Osteoblast (primary cell): ENCODE results near the gene KANK2. TPM values are rescaled to one million over a fixed set of nuclear protein-coding genes. Genes with fewer than 3 reads are reported as not detected.

Source experiments
- DNase-seq: peaks from one replicate; pipeline ENCODE4 v3.0.0; 2011; ENCODE audit warnings: low spot score, mixed read lengths; ENCODE audit not compliant: insufficient read length; ENCODE audit errors: missing footprints
- H2AFZ ChIP-seq: 2 replicates; pipeline ENCODE4 v1.6.0; 2011; ENCODE audit warnings: mild to moderate bottlenecking, low read length
- H3K27ac ChIP-seq: 2 replicates; pipeline ENCODE4 v1.5.1; 2011; ENCODE audit warnings: mild to moderate bottlenecking, low read depth, low read length, moderate library complexity
- H3K27me3 ChIP-seq: 2 replicates; pipeline ENCODE4 v1.6.0; 2012; ENCODE audit warnings: mild to moderate bottlenecking, control low read depth, inconsistent platforms, low read length, moderate library complexity; ENCODE audit not compliant: insufficient read depth
- H3K36me3 ChIP-seq: 2 replicates; pipeline ENCODE4 v1.5.1; 2011; ENCODE audit warnings: mild to moderate bottlenecking, low read length, control low read depth, moderate library complexity; ENCODE audit not compliant: insufficient read depth
- H3K4me1 ChIP-seq: 2 replicates; pipeline ENCODE4 v1.5.1; 2011; ENCODE audit warnings: mild to moderate bottlenecking, low read length, control low read depth, moderate library complexity; ENCODE audit not compliant: insufficient read depth
- H3K4me2 ChIP-seq: 2 replicates; pipeline ENCODE4 v1.6.0; 2011; ENCODE audit warnings: mild to moderate bottlenecking, low read length; ENCODE audit not compliant: insufficient read depth
- H3K4me3 ChIP-seq: fragments of 200-600 bp; sonication (generic); 3 replicates; pipeline ENCODE4 v1.5.1; 2012; ENCODE audit warnings: mild to moderate bottlenecking, low read length, inconsistent platforms; ENCODE audit not compliant: insufficient read depth
- H3K79me2 ChIP-seq: 2 replicates; pipeline ENCODE4 v1.6.0; 2012; ENCODE audit warnings: mild to moderate bottlenecking, low read length, control low read depth, inconsistent platforms; ENCODE audit not compliant: insufficient read depth
- H3K9me3 ChIP-seq: 2 replicates; pipeline ENCODE4 v1.5.1; 2011; ENCODE audit warnings: low read depth, low read length, control low read depth
- H4K20me1 ChIP-seq: 2 replicates; pipeline ENCODE4 v1.6.0; 2012; ENCODE audit warnings: mild to moderate bottlenecking, low read length, control low read depth; ENCODE audit not compliant: insufficient read depth
- CTCF ChIP-seq: IDR thresholded peaks from 2 replicates; pipeline ENCODE4 v1.5.1; 2011; ENCODE audit warnings: mild to moderate bottlenecking, low read depth, low read length, moderate library complexity; ENCODE audit errors: extremely low read depth
- total RNA-seq: library from RNA; depleted of rRNA; stranded (reverse); fragments of >200 nt; gene quantifications from 2 replicates; pipeline ENCODE4 v1.2.3, GENCODE V29; 2012

The KANK2 gene
- total RNA-seq, 1 donor, result 295 TPM

DNA sequence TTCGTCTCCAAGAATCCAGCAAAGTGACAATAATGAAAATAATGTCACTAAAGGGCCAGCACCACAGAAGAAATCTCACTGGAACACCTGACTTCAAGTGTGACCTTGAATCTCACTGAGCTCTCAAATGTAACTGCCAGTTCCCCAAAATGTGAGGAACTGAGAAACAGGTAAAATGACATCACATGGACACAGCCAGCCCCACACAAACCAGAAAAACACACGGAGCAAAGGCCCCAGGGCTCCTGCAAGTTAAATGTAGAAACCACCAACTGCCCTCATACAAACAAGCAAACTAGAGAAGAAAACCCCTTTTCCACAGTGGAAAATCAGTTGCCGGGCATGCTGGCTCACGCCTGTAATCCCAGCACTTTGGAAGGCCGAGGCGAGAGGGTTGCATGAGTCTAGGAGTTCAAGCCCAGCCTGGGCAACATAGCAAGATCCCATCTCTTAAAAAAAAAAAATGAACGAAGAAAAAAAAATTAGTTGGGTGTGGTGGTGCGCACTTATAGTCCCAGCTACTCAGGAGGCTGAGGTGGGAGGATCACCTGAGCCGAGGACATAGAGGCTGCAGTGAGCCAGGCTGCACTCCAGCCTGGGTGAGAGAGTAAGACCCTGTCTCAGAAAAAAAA, 8.7 kb upstream of the KANK2 start:
- Histone ChIP-seq H3K36me3 (no peaks in the 10 kb centered on the region), H3K27ac (no peak overlapping the region), H3K79me2 (no peaks in the 10 kb centered on the region), H3K9me3 (no peaks in the 10 kb centered on the region), H3K4me1 (peaks cover 23% of the 10 kb centered on the region), H2AFZ (no peak overlapping the region), H4K20me1 (peaks cover 4% of the 10 kb centered on the region), H3K4me2 (no peak overlapping the region), H3K27me3 (no peaks in the 10 kb centered on the region), H3K4me3 (no peak overlapping the region)
- no peak for TF ChIP-seq CTCF
- peak; percentile 44 for DNase-seq

DNA sequence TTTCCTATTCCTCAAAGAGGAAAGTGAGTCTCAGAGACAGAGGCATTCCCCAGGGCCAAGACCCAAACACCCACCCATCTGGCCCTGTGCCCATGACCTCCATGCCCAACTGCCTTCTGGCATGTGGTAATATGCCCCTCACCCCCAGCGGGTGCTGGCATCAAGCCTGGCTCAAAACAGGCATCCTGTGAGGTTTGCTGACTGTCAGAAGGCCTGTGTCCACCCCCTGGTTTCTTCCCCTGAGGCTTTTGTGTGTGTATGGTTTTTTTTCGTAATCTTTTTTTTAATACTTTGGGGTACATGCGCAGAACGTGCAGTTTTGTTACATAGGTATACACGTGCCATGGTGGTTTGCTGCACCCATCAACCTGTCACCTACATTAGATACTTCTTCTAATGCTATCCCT, 7.6 kb upstream of the KANK2 start:
- Histone ChIP-seq H3K4me3 (no peak overlapping the region), H3K27ac (no peak overlapping the region), H3K9me3 (no peaks in the 10 kb centered on the region), H3K79me2 (no peaks in the 10 kb centered on the region), H4K20me1 (no peaks in the 10 kb centered on the region), H3K4me2 (peak overlapping the region; percentile 29), H3K27me3 (no peaks in the 10 kb centered on the region), H2AFZ (no peak overlapping the region), H3K4me1 (peaks cover 23% of the 10 kb centered on the region), H3K36me3 (no peaks in the 10 kb centered on the region)
- TF ChIP-seq CTCF, result no peak
- DNase-seq, result peak; percentile 84

DNA sequence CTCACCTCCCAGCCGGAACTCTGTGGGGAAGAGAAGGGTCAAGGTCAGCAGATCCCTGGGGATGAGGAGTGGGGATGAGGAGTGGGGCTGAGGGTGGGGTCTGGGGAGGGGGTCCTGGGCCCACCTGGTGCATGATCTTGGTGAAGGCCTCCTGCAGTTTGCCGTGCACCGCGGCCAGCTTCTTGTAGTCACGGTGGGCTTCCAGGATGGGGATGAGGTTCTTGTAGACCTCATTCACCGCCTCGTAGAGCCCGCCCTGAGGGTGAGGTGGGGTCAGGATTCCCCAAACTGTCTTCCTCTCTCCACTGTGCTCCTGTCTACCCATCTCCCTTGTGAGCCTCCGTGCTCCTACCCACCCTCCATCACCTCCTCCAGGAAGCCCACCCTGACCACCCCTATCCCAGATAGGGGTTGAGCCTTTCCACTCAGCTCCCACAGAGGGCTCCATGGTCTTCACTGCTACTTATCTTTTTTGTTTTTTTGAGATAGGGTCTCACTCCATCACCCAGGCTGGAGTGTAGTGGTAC, 6.8 kb upstream of the KANK2 start:
- Histone ChIP-seq H3K36me3 (no peaks in the 10 kb centered on the region), H4K20me1 (no peaks in the 10 kb centered on the region), H3K4me1 (peaks cover 23% of the 10 kb centered on the region), H3K79me2 (no peaks in the 10 kb centered on the region), H3K4me3 (no peak overlapping the region), H3K27ac (peak overlapping the region; percentile 31), H2AFZ (no peak overlapping the region), H3K9me3 (no peaks in the 10 kb centered on the region), H3K4me2 (no peak overlapping the region), H3K27me3 (no peaks in the 10 kb centered on the region)
- no peak for TF ChIP-seq CTCF
- DNase-seq, result peak; percentile 79

DNA sequence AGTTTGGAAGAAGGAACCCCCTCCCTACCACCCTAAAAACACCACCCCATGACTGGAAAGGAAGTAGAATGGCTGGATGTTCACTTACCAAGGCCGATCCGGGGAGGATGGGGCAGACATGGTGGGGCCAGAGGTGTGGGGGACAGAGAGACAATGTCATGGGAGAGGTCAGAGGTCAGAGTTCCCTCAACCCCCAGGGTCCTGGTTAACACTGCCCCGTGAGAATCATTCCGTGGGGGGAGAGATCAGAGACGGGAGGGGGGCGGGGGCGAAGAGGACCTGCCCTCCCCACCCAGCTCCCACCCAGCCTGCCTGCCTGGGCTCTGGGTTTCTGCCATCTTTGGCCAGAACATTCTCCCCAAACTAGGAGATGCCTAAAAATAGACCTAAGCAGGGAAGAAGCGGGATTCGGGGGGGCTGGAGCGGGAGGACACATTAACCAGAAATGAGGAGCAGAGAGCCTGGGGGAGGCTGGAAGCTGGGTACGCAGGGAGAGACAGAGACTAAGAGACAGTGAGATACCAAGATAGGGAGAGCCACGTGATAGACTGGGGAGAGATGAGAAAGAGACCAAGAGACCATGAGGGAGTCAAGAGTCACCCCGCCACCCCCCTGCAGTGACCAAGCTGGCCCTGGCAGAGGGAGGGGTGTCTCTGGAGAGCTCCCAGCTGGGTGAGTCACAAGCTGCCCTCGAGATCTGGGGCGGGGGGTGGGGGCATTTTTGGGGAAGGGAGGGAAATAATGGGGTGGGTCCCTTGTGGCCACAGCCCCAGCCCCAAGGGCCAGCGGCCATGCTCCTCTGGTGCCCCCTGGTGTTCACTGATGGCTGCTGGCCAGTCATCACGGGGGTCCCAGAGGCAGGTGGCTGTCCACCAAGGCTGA, 6.1 kb upstream of the KANK2 start:
- H3K36me3 ChIP-seq, result no peaks in the 10 kb centered on the region
- H3K27ac ChIP-seq, result peak overlapping the region; percentile 85
- no peaks in the 10 kb centered on the region for H3K9me3 ChIP-seq
- peak; percentile 99 for DNase-seq
- H4K20me1 ChIP-seq, result no peaks in the 10 kb centered on the region
- peak overlapping the region; percentile 50 for H3K4me2 ChIP-seq
- H2AFZ ChIP-seq, result peak overlapping the region; percentile 11
- no peaks in the 10 kb centered on the region for H3K27me3 ChIP-seq
- TF ChIP-seq CTCF, result peak; percentile 65
- peak overlapping the region; percentile 8 for H3K4me3 ChIP-seq
- no peaks in the 10 kb centered on the region for H3K79me2 ChIP-seq
- peaks cover 23% of the 10 kb centered on the region for H3K4me1 ChIP-seq
